VCaP (cell line): ENCODE measurements around the gene KIF9.
"Not testable (repeated sequence)": the region's sequence is repeated elsewhere in the genome, so short reads cannot be mapped to it uniquely, and the experiment has no call there.

ENCODE experiments used
- H3K27ac ChIP-seq: fragments of 450-650 bp; 2 replicates; pipeline ENCODE4 v1.5.1; 2017
- CTCF ChIP-seq: fragments of 450-650 bp; conservative IDR thresholded peaks from 2 replicates; pipeline ENCODE4 v1.5.1; 2017; ENCODE audit warnings: mild to moderate bottlenecking, moderate library complexity

The KIF9 gene

DNA sequence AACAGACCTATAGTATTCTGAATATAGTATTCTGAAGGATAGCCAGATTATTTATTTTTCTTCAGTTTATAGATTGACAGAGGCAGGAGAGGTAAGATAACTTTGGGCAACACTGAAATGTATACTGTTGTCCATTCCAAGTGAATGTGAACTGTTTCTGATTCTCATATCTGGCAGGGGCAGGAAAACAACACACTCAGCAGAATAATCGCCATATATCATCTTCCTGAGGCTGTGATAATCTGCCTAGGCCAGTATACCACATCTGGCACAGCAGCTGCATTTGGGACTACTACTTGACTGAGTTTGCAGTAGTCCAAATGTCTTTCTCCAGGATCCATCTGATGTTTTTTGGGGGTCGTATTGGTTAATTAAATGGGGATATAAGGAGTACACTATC lies 96.3 kb downstream of the KIF9 start:
- no peak for TF ChIP-seq CTCF
- no peak overlapping the region for H3K27ac ChIP-seq

DNA sequence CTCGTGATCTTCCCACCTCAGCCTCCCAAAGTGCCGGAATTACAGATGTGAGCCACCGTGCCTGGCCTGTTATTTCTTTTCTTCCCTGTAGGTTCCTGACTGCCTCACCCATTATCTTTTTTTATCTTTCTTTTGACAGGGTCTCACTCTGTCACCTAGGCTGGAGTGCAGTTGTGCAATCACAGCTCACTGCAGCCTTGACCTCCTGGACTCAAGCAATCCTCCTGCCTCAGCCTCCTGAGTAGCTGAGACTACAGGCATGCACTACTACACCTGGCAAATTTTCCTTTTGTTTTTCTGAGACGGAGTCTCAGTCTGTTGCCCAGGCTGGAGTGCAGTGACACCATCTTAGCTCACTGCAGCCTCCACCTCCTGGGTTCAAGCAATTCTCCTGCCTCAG lies 100.9 kb downstream of the KIF9 start:
- H3K27ac ChIP-seq = not testable (repeated sequence)

- not testable (repeated sequence) for H3K27ac ChIP-seq
Observed at GRCh38 chr3:47180011-47180410, 102.6 kb downstream of the KIF9 start.
